ENCODE measurements around the gene CASKIN1. TPM values are rescaled to one million over a fixed set of nuclear protein-coding genes. Genes with fewer than 3 reads are reported as not detected.
A peak's percentile ranks its signal among the peaks of the same experiment; 100 is the strongest.

Gene CASKIN1
- total RNA-seq, 1 donor from 2014 or later, result 2.4 TPM

DNA sequence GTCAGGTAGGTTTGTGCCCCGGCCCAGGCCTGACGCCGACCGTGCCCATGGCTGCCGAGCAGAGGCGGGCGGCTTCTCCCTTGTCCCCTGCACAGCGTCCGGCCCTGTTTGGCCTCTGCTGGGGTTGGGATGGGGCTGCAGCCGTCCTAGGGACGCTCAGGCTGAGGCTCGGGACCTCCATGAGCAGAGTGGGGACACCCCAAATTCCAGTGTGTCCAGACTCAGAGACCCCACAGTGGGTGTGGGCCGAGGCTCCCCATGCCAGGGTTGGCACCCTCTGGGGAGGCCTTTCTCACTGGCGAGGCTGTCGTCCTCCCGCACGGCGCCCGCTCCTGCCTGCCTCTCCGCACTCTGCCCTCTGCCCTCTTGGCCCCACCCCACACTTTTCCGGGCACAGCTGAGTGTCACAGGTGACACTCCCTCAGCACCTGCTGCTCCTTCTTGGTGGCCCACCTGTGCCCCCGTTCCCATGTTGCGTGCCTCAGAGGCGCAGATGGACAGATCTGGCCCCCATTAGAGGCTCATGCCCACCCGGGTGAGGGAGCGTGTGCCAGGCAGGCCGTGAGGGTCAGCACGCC is 24.7 kb downstream of the CASKIN1 start:
- TF ChIP-seq, protein P1, sequence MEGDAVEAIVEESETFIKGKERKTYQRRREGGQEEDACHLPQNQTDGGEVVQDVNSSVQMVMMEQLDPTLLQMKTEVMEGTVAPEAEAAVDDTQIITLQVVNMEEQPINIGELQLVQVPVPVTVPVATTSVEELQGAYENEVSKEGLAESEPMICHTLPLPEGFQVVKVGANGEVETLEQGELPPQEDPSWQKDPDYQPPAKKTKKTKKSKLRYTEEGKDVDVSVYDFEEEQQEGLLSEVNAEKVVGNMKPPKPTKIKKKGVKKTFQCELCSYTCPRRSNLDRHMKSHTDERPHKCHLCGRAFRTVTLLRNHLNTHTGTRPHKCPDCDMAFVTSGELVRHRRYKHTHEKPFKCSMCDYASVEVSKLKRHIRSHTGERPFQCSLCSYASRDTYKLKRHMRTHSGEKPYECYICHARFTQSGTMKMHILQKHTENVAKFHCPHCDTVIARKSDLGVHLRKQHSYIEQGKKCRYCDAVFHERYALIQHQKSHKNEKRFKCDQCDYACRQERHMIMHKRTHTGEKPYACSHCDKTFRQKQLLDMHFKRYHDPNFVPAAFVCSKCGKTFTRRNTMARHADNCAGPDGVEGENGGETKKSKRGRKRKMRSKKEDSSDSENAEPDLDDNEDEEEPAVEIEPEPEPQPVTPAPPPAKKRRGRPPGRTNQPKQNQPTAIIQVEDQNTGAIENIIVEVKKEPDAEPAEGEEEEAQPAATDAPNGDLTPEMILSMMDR (IDR thresholded peaks at IDR 0.05; ENCODE audit: unreplicated experiment), result no peak
- H3K4me3 Mint-ChIP-seq (ENCODE audit: unreplicated experiment), result peak overlapping the region; percentile 57
- H3K4me1 Mint-ChIP-seq (ENCODE audit: unreplicated experiment), result peaks cover 20% of the 10 kb centered on the region
- DNase-seq (ENCODE audit: low spot score), result no peak
- H3K9me3 Mint-ChIP-seq (ENCODE audit: unreplicated experiment), result no peaks in the 10 kb centered on the region
- H3K27me3 Mint-ChIP-seq (ENCODE audit: unreplicated experiment), result peaks cover 5% of the 10 kb centered on the region
- H3K27ac Mint-ChIP-seq (ENCODE audit: unreplicated experiment), result peak overlapping the region; percentile 78
- H3K36me3 Mint-ChIP-seq (ENCODE audit: low read depth, unreplicated experiment), result peaks cover 9% of the 10 kb centered on the region

DNA sequence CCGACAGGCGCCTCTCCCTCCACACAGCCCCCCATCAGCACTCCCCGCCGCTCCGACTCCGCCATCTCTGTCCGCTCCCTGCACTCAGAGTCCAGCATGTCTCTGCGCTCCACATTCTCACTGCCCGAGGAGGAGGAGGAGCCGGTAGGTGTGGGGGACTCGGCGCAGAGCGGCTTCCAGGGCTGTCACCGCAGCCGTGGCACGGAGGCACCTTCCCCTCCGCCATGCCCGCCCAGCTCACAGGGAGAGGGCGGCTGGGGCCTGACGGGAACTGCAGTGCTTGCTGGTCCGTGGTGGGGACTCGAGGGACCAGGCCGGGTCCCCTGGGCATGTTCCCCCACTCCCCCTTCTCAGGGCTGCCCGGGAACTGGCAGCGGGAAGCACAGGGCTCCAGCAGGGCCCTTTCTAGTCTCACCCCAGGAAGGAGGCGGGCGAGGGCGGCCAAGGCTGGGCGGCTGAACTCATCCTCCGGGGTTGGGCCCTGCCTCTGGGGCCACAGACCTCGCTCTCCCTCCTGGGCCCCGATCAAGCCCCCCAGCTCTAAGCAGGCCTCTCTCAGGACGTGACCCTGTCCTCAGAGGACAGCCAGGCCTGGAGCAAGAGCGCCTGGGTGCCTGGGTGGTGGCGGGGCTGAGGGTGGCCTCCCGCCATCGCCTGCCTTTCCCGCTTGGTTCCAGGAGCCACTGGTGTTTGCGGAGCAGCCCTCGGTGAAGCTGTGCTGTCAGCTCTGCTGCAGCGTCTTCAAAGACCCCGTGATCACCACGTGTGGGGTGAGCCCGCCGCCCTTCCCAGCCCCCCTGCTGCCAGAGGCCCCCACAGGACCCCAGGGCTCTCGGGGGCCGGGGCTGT is 25.6 kb downstream of the CASKIN1 start:
- TF ChIP-seq, protein P1 (IDR thresholded peaks at IDR 0.05; ENCODE audit: unreplicated experiment), result no peak
- peaks cover 14% of the 10 kb centered on the region for H3K36me3 Mint-ChIP-seq (ENCODE audit: low read depth, unreplicated experiment)
- H3K4me3 Mint-ChIP-seq (ENCODE audit: unreplicated experiment), result no peak overlapping the region
- no peaks in the 10 kb centered on the region for H3K9me3 Mint-ChIP-seq (ENCODE audit: unreplicated experiment)
- H3K4me1 Mint-ChIP-seq (ENCODE audit: unreplicated experiment), result peaks cover 20% of the 10 kb centered on the region
- H3K27me3 Mint-ChIP-seq (ENCODE audit: unreplicated experiment), result peaks cover 5% of the 10 kb centered on the region
- H3K27ac Mint-ChIP-seq (ENCODE audit: unreplicated experiment), result peak overlapping the region; percentile 95
- DNase-seq (ENCODE audit: low spot score), result no peak

DNA sequence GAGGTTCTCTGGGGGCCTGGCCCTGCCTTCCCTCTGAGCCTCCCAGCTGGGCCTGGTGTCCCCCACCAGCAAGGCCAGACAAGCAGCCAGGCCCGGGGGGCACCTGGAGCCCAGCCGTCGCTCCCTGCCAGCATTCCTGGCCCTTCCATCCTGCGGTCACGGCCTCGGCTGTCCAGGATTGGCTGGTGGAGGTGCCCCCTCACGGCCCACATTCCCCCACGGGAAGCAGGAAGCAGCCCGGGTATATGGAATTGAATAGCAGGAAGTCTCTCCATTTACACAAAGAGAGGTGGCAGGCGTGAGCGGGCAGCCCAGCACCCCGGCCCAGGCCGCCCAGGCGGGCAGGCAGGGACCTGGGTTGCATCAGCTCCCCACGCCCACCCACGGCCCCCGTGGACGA is 26.3 kb downstream of the CASKIN1 start:
- peak; percentile 85 for DNase-seq (ENCODE audit: low spot score)
- TF ChIP-seq, protein P1 (IDR thresholded peaks at IDR 0.05; ENCODE audit: unreplicated experiment), result no peak
- Mint-ChIP-seq H3K4me1 (ENCODE audit: unreplicated experiment) (peaks cover 20% of the 10 kb centered on the region), H3K27me3 (ENCODE audit: unreplicated experiment) (peaks cover 5% of the 10 kb centered on the region), H3K27ac (ENCODE audit: unreplicated experiment) (peak overlapping the region; percentile 99), H3K9me3 (ENCODE audit: unreplicated experiment) (no peaks in the 10 kb centered on the region), H3K36me3 (ENCODE audit: low read depth, unreplicated experiment) (peaks cover 17% of the 10 kb centered on the region), H3K4me3 (ENCODE audit: unreplicated experiment) (no peak overlapping the region)

DNA sequence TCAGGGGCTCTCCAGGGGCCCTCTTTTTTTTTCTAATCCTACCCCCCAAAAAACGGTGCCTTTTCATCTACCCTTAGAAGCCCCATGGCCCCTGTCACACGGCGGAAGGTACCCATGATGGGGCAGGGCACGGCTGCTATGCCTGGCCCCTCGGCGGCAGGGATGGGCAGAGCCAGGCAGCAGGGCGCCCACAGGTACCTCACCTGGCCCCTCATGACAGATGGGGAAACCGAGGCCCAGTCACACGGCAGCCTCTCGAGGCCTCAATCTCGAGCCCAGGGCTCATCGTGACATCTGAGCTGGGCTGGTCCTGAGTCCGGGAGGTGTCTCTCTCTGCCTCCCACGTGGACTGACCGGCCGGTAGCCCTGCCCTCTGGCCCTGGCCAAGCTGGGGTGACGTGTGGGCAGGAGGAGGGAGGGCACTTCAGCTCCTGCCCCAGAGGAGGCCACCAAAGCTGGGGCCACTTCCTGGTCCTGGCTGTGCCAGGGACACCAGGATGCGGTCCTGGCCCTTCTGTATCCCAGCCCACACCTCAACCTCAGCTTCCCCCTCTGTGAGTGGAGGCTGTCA is 29.3 kb downstream of the CASKIN1 start:
- Mint-ChIP-seq H3K4me1 (ENCODE audit: unreplicated experiment) (peaks cover 17% of the 10 kb centered on the region), H3K4me3 (ENCODE audit: unreplicated experiment) (no peak overlapping the region), H3K27me3 (ENCODE audit: unreplicated experiment) (no peaks in the 10 kb centered on the region), H3K9me3 (ENCODE audit: unreplicated experiment) (no peaks in the 10 kb centered on the region), H3K27ac (ENCODE audit: unreplicated experiment) (no peak overlapping the region), H3K36me3 (ENCODE audit: low read depth, unreplicated experiment) (peaks cover 7% of the 10 kb centered on the region)
- DNase-seq (ENCODE audit: low spot score), result no peak
- TF ChIP-seq, protein P1 (IDR thresholded peaks at IDR 0.05; ENCODE audit: unreplicated experiment), result no peak

All from endothelial cell (in vitro differentiated cells).